Measurements from ENCODE around the gene DRAM1.

Gene DRAM1

DNA sequence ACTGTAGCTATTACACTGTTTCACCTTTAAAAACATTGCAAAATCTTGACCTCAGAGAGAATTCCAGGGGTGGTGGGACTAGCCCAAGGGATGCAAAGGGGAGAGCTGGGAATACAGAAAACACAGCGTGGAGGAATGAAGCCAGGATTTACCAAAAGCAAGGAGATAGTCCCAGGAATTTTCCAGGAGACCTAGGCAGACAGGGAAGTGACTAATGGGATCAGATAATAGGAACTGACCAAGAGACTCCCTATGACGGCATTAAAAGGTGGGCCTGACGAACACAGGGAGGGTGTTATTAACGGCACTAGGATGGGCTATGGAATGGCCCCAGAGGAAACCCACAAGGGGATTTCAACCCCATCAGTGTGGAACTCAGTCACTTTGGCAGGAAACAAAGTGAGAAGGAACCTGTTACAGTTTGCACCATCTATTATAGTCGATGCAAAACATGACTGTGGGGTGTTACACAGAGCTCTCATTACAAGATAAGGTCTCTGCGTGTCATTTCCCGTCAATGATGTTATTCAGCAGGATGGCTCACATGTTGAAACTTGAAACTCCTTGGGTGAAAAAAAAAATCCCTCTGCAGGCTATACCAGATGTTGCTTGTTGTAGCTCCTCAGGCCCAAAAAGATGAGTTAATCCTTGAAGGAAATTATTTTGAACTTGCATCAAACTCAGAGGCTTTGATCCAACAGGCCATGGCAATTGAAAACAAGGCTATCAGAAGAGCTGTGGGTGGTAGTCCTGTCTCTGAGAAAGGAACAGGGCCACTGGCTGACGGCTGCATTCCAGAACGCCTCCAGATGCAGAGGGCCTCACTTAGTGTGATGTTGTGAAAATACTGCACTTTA, 58.7 kb downstream of the DRAM1 start:
- TF ChIP-seq CTCF (conservative IDR thresholded peaks at IDR 0.05), result no peak
- H3K27ac ChIP-seq, result no peak overlapping the region

DNA sequence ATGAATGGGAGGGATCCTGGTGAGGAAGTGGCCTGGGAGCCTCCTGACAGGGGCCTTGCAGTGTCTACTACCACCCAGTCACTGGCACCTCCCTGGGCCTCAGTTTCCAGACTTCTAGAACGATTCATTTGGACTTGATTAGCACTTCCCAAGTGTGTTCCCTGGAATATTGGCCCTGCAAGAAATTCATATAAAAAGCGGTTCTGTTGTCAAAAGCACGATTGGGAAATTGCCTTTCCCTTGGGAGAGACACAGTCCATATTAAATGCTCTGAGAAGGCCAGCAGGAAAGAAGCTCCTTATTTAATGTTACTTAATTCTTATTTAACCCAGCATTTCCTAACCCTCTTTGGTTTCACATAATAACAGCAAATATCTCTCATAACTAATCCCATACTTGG, 61.9 kb downstream of the DRAM1 start:
- TF ChIP-seq CTCF (conservative IDR thresholded peaks at IDR 0.05), result no peak
- no peak overlapping the region for H3K27ac ChIP-seq

DNA sequence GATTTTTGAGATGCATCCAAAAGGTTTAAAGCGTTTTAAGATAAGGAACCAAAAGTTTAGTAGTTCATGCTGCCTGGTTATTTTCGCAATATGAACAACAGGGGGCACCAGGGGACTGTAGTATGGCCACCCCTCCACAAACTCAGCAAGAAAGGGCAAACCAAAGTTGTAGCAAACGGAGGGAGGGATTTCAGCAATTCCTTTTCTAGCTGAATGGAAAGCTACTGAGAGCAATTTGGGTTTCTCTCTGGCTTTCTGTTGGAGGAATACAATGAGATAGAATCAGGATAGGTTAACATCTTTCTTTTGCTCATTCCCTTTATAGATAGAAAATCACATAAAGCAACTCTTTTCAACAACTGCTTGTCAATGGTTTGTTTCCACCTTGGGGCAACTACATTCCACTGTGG, 62.5 kb downstream of the DRAM1 start:
- TF ChIP-seq CTCF (conservative IDR thresholded peaks at IDR 0.05), result peak; percentile 93
- H3K27ac ChIP-seq, result peak overlapping the region; percentile 82

DNA sequence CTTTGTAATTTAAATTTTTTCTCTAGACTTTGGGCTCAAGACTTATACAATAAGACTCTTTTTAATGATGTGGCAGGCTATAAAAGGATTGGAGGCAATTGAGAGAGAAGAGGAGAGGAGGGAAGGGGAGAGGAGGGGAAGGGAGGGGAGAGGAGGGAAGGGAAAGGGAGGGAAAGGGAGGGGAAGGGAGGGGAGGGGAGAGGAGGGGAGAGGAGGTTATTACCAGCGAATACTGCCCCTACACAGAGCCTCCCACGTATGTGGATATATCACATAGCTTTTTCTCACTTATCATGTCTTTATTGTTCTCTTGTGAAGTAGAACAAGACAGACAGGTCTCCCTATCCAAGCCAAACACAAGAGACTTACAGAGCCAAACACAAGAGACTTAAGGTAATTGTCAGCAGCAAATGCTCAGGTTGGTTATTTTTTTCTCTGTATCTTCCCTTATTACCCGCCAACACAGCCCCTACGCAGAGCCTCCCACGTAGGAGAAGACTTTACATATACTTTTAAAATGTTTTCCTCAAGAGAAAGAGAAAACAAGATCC, 63.1 kb downstream of the DRAM1 start:
- peak overlapping the region; percentile 82 for H3K27ac ChIP-seq
- no peak for TF ChIP-seq CTCF (conservative IDR thresholded peaks at IDR 0.05)

GRCh38 chr12:101941306-101942249, 64.2 kb downstream of the DRAM1 start:
- H3K27ac ChIP-seq, result peak overlapping the region; percentile 82
- TF ChIP-seq CTCF (conservative IDR thresholded peaks at IDR 0.05), result no peak

DNA sequence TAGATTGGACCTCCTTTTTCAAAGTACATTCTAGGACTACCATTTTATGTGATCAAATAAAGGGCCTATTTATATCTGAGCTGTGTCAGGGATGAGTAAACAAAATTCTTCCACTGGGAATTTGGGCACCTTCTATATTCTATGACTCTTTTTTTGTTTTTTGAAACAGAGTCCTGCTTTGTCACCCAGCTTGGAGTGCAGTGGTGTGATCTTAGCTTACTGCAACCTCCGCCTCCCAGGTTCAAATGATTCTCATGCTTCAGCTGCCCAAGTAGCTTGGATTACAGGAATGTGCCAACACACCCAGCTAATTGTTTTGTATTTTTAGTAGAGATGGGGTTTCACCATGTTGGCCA, 64.8 kb downstream of the DRAM1 start:
- TF ChIP-seq CTCF (conservative IDR thresholded peaks at IDR 0.05), result no peak
- peak overlapping the region; percentile 82; the same call in 1 of the 2 replicates for H3K27ac ChIP-seq
